HEK293 (cell line): ENCODE measurements around the gene ALDH8A1.

Experiments used
- SCRT2 ChIP-seq: fragments of 450-650 bp; formaldehyde crosslinking; IDR thresholded peaks from 2 replicates; pipeline ENCODE4 v1.5.1; 2016; ENCODE audit warnings: missing biosample characterization, missing genetic modification characterization
- ZNF561 ChIP-seq: fragments of 450-650 bp; IDR thresholded peaks from 2 replicates; pipeline ENCODE4 v1.5.1; 2018; ENCODE audit warnings: missing biosample characterization, missing genetic modification characterization, borderline replicate concordance

DNA sequence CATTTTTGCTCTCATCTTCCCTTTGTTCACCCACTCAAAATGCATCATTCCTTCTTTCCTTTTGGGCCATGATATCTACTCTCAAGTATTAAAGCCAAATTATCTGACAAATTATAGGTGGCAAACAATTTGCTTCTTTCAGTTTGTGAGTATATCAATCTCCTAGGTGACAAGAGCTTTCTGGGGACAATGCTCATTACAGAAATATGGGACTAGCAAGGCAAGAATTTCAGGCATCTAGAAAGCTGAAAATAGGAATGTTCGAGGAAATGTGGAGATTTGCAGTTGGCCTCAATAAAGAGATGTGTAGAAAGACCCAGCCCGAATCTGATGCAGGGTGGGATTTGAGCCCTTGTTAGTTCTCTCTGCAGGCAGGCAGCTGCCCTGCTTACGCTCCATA, 71.8 kb downstream of the ALDH8A1 start:
- TF ChIP-seq ZNF561 (tag by site-specific recombination): no peak
- TF ChIP-seq SCRT2 (tag by site-specific recombination): no peak
